Skin of body (tissue), 2 donors: Measurements from ENCODE around the gene ARHGDIA. TPM values are rescaled to one million over a fixed set of nuclear protein-coding genes. Genes with fewer than 3 reads are reported as not detected.
"Not testable (repeated sequence)": the region's sequence is repeated elsewhere in the genome, so short reads cannot be mapped to it uniquely, and the experiment has no call there.

Experiments
- DNase-seq: peaks from one replicate; lab custom pipeline; 2025; lab: John Stamatoyannopoulos, UW
- total RNA-seq: library from RNA; depleted of rRNA; stranded (reverse); fragments of >200 nt; gene quantifications from one replicate; pipeline ENCODE4 v1.2.3, GENCODE V29; 2014

Gene ARHGDIA
- total RNA-seq: 51.6 TPM

- no peak for DNase-seq
Measured at GRCh38 chr17:81870981-81871386, at the start of gene ARHGDIA. ARHGDIA (minus strand) TSS chr17:81871337; CDS start chr17:81869930, 1,407 bp downstream.

GRCh38 chr17:81918832-81919545 lies 47.9 kb upstream of the ARHGDIA start:
- no peak for DNase-seq

- not testable (repeated sequence) for DNase-seq
Measured at GRCh38 chr17:81918333-81918669, 47.2 kb upstream of the ARHGDIA start.

- peak; percentile 37 for DNase-seq
Measured at GRCh38 chr17:81917565-81918332, 46.6 kb upstream of the ARHGDIA start, which contains the start of gene SIRT7. SIRT7 (minus strand) TSS chr17:81918176; CDS start chr17:81918131, 45 bp downstream.

- no peak for DNase-seq
Measured at GRCh38 chr17:81916234-81917001, 45.3 kb upstream of the ARHGDIA start.

GRCh38 chr17:81915331-81915730 lies 44.2 kb upstream of the ARHGDIA start:
- no peak for DNase-seq

- no peak for DNase-seq
Measured at GRCh38 chr17:81914103-81914850, 43.1 kb upstream of the ARHGDIA start.

GRCh38 chr17:81913394-81914102 lies 42.4 kb upstream of the ARHGDIA start:
- DNase-seq: no peak

GRCh38 chr17:81912441-81913309 lies 41.5 kb upstream of the ARHGDIA start:
- DNase-seq: no peak

- no peak for DNase-seq
Measured at GRCh38 chr17:81911969-81912368, 40.8 kb upstream of the ARHGDIA start.

- DNase-seq: peak; percentile 67
Measured at GRCh38 chr17:81911277-81911961, 40.3 kb upstream of the ARHGDIA start, which contains the start of gene PCYT2. PCYT2 (minus strand) TSS chr17:81911399; CDS start chr17:81911355, 44 bp downstream.

GRCh38 chr17:81910840-81911276 lies 39.7 kb upstream of the ARHGDIA start:
- no peak for DNase-seq

GRCh38 chr17:81909966-81910839 lies 39.1 kb upstream of the ARHGDIA start:
- DNase-seq: no peak

GRCh38 chr17:81909231-81909630 lies 38.1 kb upstream of the ARHGDIA start:
- DNase-seq: no peak

- no peak for DNase-seq
Measured at GRCh38 chr17:81908793-81909192, 37.7 kb upstream of the ARHGDIA start.

GRCh38 chr17:81907219-81908145 lies 36.3 kb upstream of the ARHGDIA start:
- DNase-seq: no peak
